WERI-Rb-1 (cell line): ENCODE results near the gene VDAC2.

Experiments
- DNase-seq: peaks from one replicate; pipeline ENCODE4 v3.0.0-alpha.2; 2020
- H3K27ac ChIP-seq: fragments of 250-450 bp; sonication (Bioruptor Pico); 2 replicates; pipeline ENCODE4 v1.5.1; 2020; ENCODE audit warnings: mild to moderate bottlenecking, moderate library complexity
- H3K27me3 ChIP-seq: fragments of 250-450 bp; sonication (Bioruptor Pico); 2 replicates; pipeline ENCODE4 v1.5.1; 2021; ENCODE audit warnings: mild to moderate bottlenecking, low read depth, moderate library complexity; ENCODE audit not compliant: insufficient read depth, severe bottlenecking
- H3K36me3 ChIP-seq: fragments of 250-450 bp; sonication (Bioruptor Pico); 2 replicates; pipeline ENCODE4 v1.5.1; 2020; ENCODE audit warnings: mild to moderate bottlenecking, moderate library complexity
- H3K4me3 ChIP-seq: 2 replicates; pipeline ENCODE4 v1.5.1; 2011; ENCODE audit warnings: low read depth, mild to moderate bottlenecking, control low read depth, low read length
- H3K9me3 ChIP-seq: fragments of 250-450 bp; sonication (Bioruptor Pico); 2 replicates; pipeline ENCODE4 v1.5.1; 2021; ENCODE audit warnings: mild to moderate bottlenecking, moderate library complexity; ENCODE audit not compliant: severe bottlenecking
- TF ChIP-seq, protein P1 (sequence below): IDR thresholded peaks from 2 replicates; pipeline ENCODE4 v1.5.1; 2011; ENCODE audit warnings: low read depth, mild to moderate bottlenecking, control low read depth, inconsistent platforms, low read length

Gene VDAC2

DNA sequence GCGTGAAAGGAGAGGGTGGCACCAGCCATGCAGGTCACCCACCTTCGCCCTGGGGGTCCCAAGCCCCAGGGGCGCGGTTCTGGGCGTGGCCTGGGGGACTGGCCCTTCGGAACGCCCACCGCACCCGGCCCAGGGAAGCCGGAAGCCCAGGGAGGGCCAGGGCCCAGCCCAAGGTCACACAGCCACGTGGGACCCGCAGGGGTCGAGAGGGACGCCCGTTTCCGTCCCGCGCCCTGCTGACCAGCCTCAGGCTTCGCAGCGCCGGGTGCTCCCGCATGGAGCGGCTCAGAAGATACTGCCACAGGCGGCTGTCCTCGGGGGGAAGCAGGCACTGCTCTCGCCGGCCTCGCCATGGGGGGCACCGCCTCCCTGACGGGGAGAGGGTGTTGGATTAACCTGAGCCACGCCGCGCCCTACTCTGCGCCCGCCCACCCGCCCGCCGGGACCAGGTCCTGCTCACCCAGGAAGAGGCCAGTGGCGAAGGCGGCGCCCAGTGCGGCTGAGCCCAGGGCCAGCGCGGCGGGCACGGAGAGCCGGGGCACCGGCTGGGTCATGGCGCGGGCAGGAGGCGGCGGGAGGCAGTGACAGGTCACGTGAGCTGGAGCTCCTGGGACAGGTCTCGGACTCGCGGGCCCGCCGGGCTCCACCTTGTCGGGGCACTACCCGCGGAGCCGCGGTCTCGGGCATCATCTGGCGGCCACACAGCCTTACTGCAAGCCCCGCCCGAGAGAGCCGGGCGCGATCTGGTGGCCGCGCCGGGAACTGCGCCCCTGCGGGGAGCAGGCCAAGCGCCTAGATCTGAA, 25.0 kb downstream of the VDAC2 start, which contains the start of gene COMTD1:
Gene COMTD1, minus strand, starts transcription at position 583 of the 803 bp plus-strand sequence. Its CDS starts 29 bp downstream, at position 554.
- TF ChIP-seq, protein P1, sequence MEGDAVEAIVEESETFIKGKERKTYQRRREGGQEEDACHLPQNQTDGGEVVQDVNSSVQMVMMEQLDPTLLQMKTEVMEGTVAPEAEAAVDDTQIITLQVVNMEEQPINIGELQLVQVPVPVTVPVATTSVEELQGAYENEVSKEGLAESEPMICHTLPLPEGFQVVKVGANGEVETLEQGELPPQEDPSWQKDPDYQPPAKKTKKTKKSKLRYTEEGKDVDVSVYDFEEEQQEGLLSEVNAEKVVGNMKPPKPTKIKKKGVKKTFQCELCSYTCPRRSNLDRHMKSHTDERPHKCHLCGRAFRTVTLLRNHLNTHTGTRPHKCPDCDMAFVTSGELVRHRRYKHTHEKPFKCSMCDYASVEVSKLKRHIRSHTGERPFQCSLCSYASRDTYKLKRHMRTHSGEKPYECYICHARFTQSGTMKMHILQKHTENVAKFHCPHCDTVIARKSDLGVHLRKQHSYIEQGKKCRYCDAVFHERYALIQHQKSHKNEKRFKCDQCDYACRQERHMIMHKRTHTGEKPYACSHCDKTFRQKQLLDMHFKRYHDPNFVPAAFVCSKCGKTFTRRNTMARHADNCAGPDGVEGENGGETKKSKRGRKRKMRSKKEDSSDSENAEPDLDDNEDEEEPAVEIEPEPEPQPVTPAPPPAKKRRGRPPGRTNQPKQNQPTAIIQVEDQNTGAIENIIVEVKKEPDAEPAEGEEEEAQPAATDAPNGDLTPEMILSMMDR: peak; percentile 100
- DNase-seq: peak; percentile 97
- H3K27ac ChIP-seq: peak within 1 kb of the TSS; percentile 88

DNA sequence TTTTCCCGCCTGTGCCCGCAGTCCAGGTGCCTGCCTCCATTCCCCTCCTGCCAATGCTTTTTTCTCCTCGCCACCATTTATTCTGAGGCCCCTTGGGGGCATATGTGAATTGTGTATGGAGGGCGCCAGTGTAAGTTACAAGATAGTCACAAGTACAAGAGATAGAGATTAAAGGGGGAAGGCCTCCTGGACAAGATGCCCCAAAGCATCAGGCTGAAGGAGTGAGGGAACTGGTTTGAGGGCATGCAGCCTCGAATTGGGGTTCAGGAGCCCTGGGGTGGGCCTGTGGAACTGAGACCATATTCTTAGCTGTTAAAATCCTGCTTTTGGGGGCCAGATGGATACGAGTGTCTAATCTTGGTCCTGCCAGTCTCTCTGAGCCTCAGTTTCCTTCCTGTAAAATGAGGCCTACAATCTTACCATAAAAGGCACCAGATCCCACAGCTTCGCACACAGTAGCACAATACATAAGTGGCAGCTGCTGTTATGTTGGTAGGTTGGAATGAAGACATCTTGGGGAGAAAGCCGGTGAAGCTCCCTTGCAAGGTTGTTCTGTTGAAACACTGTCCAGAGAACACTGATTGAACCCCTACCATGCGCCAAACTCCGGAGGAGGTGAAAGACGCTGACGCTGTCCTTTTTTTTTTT, 25.7 kb downstream of the VDAC2 start:
- Histone ChIP-seq H3K36me3 (peaks cover 27% of the 10 kb centered on the region), H3K27me3 (no peaks in the 10 kb centered on the region), H3K27ac (peak overlapping the region; percentile 88), H3K9me3 (no peaks in the 10 kb centered on the region), H3K4me3 (no peak overlapping the region)
- TF ChIP-seq, protein P1: no peak
- DNase-seq: no peak

More for the DNA sequence above, 25.0 kb downstream of the VDAC2 start, which contains the start of gene COMTD1:
- Histone ChIP-seq H3K9me3 (no peaks in the 10 kb centered on the region), H3K4me3 (peak within 1 kb of the TSS; percentile 68), H3K36me3 (peaks cover 34% of the 10 kb centered on the region), H3K27me3 (no peaks in the 10 kb centered on the region)

DNA sequence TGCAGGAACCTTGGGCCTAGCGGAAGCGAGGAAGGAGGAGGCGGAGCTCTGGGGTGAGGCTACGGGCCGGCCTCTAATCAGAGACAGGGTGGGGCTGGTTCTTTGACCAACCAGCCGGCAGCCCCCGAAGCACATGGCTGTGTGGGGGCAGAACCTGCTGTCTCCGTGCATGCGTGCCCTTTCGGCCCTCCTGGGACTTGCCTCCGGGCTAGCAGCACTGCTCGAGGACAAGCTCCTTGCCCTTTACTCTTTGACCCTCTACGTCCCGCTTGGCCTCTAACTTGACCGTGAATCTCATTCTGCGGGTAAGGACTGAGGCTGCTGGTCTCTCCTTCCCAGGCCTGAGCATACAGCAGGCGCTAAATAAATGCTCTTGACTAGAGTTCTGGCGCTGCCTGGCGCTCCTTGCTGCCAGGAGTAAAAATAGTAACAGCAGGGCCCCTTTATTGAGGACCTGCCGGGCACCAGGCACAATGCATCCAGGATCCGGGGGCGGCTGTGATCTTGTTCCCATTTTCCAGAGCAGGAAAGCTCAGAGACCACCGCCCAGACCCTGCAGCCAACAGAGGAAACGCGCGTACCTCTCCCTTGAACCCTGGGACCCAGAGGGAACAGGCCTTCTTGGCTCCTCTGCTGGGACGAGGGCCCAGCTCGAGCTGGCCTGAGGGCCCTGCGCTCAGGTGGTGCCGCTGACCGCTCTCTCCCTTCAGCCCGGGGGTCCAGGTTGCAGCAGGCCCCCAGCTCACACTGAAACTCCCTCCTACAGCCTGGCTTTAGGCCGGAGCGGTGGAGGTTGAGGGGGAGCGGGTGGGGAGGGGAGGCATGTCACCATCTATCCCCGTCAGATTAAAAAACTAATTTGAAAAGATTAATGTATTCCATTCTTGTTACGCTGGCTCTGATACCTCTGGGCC, 27.8 kb downstream of the VDAC2 start:
- H3K27me3 ChIP-seq: no peaks in the 10 kb centered on the region
- H3K36me3 ChIP-seq: peaks cover 13% of the 10 kb centered on the region
- DNase-seq: no peak
- TF ChIP-seq, protein P1: no peak
- H3K27ac ChIP-seq: no peak overlapping the region
- no peaks in the 10 kb centered on the region for H3K9me3 ChIP-seq
- no peak overlapping the region for H3K4me3 ChIP-seq

DNA sequence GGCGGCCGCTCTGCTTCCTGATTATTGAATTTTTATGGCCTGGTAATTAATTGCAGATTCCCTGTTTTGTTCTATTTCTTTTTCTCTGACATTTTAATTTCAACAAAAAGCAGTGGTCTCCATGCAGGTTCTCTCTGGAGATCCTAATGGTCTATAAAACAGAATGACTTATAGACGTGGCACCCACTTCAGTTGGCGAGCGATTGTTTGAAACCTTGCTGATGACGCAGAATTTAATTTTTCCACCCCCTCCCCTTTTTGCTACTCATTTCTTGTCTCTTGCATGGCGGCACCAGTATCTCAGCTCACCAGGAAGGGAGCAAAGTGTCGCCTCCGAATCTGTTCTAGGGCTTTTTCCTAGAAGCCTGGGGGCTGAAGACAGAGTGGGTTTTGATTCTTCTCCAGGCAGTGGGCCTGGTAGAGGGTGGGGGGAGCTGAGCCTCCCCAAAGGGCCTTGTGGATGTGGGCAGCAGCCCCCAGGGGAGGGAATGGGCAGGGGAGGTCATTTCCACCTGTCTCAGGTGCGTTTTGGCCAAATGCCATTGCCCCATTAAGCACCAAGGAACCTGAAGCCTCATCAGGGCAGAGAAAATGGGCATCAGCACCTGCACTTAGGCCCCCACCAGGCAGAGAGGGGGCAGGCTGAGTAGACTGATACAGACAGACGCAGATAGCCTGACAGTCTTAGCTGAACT, 28.6 kb downstream of the VDAC2 start:
- H3K36me3 ChIP-seq: peaks cover 8% of the 10 kb centered on the region; the same call in 1 of the 2 replicates
- no peaks in the 10 kb centered on the region for H3K27me3 ChIP-seq
- H3K27ac ChIP-seq: no peak overlapping the region
- no peak overlapping the region for H3K4me3 ChIP-seq
- TF ChIP-seq, protein P1: no peak
- DNase-seq: no peak
- H3K9me3 ChIP-seq: no peaks in the 10 kb centered on the region
